AG09309 (cell line): ENCODE measurements around the gene ERGIC1.
A peak's percentile ranks its signal among the peaks of the same experiment; 100 is the strongest.

Experiments
- DNase-seq: peaks from one replicate; pipeline ENCODE4 v3.0.0-alpha.2; 2010; ENCODE audit warnings: low read depth
- H3K4me3 ChIP-seq: 2 replicates; pipeline ENCODE4 v1.5.1; 2011; ENCODE audit warnings: mild to moderate bottlenecking, low read depth, low read length, moderate library complexity; ENCODE audit not compliant: control insufficient read depth
- CTCF ChIP-seq: IDR thresholded peaks from 2 replicates; pipeline ENCODE4 v1.5.1; 2011; ENCODE audit warnings: mild to moderate bottlenecking, low read depth, low read length, inconsistent platforms; ENCODE audit not compliant: insufficient read depth, control insufficient read depth; ENCODE audit errors: missing control alignments

ERGIC1 gene

GRCh38 chr5:172877466-172878260 lies 43.6 kb downstream of the ERGIC1 start:
- H3K4me3 ChIP-seq: no peak overlapping the region
- no peak for DNase-seq
- TF ChIP-seq CTCF: no peak

GRCh38 chr5:172878585-172878932 lies 44.5 kb downstream of the ERGIC1 start:
- DNase-seq: no peak
- no peak for TF ChIP-seq CTCF
- peak overlapping the region; percentile 25 for H3K4me3 ChIP-seq

- H3K4me3 ChIP-seq: peak overlapping the region; percentile 25
- no peak for DNase-seq
- TF ChIP-seq CTCF: no peak
Measured at GRCh38 chr5:172878933-172879752, 45.1 kb downstream of the ERGIC1 start.

GRCh38 chr5:172881691-172882370 lies 47.8 kb downstream of the ERGIC1 start:
- H3K4me3 ChIP-seq: no peak overlapping the region
- DNase-seq: no peak
- TF ChIP-seq CTCF: no peak

GRCh38 chr5:172883066-172883465 lies 49.0 kb downstream of the ERGIC1 start:
- DNase-seq: no peak
- H3K4me3 ChIP-seq: no peak overlapping the region
- no peak for TF ChIP-seq CTCF

GRCh38 chr5:172885597-172886340 lies 51.7 kb downstream of the ERGIC1 start:
- TF ChIP-seq CTCF: no peak
- no peak overlapping the region for H3K4me3 ChIP-seq
- no peak for DNase-seq
